Colonic mucosa (tissue), 4 donors: ENCODE data around the gene ATP8A1. TPM values are rescaled to one million over a fixed set of nuclear protein-coding genes. Genes with fewer than 3 reads are reported as not detected.

Experiments
- DNase-seq: peaks from one replicate; pipeline ENCODE4 v3.0.0-alpha.2; 2020
- H3K27ac ChIP-seq: fragments of 200-600 bp; one replicate; pipeline ENCODE4 v1.8.0; 2021
- H3K27me3 ChIP-seq: fragments of 200-600 bp; one replicate; pipeline ENCODE4 v1.8.0; 2021
- H3K36me3 ChIP-seq: fragments of 200-600 bp; one replicate; pipeline ENCODE4 v1.8.0; 2021
- H3K4me1 ChIP-seq: fragments of 200-600 bp; one replicate; pipeline ENCODE4 v1.8.0; 2021; ENCODE audit warnings: mild to moderate bottlenecking
- H3K4me3 ChIP-seq: fragments of 200-600 bp; one replicate; pipeline ENCODE4 v1.8.0; 2021
- H3K9ac ChIP-seq, 2 donors: one replicate each; pipeline ENCODE4 v1.7.0; 2013; ENCODE audit warnings: control low read depth in 2 of 2, low read depth in 2 of 2, low read length in 2 of 2
- H3K9me3 ChIP-seq: fragments of 200-600 bp; one replicate; pipeline ENCODE4 v1.8.0; 2021
- intact Hi-C: fragments of 100-400 bp; cut with DNase I; formaldehyde crosslinking; loops from one replicate; pipeline ENCODE4 v1.14.1; 2022
- total RNA-seq, 2 donors: library from RNA; stranded (reverse); fragmentation: NEBNext Ultra II Directional in 1 of 2; extraction: Animal tissue kit (Norgen Biotek cat#: 25700) in 1 of 2; gene quantifications; one replicate each; pipeline ENCODE4 v1.2.1, GENCODE V29; 2021
- TF ChIP-seq, protein P1 (sequence below): fragments of 200-600 bp; IDR thresholded peaks from one replicate; pipeline ENCODE4 v1.8.0; 2022; ENCODE audit warnings: antibody characterized with exemption, mild to moderate bottlenecking
- donor health status: healthy.
- donor health status: DM: no; HTN: no; CAD: no.
- donor health status: DM: no; HTN: no; CAD: no.

ATP8A1 gene
- total RNA-seq, 2 donors from 2014 or later: 19.1 to 34.0 TPM

DNA sequence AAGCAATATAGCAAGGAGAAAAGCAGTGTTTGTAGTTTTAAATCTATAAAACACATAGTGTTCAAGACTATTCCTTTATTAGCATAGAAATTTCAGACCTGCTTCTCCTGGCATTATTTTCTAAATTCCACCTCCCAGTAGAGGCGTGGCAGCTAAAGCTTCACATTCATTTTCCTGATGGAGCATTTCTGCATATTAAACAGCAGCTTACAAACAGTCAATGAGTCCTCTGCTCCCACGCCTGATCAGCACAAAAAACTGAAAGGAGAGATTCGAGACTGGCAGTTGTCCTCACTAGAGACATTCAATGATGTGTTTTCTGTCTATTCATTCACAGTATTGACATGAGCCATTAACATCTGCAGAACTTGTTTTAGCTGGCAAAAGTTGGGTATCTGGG, 198.2 kb downstream of the ATP8A1 start:
- H3K4me1 ChIP-seq: no peaks in the 10 kb centered on the region
- no peaks in the 10 kb centered on the region for H3K27me3 ChIP-seq
- H3K9me3 ChIP-seq: no peaks in the 10 kb centered on the region
- H3K27ac ChIP-seq: no peak overlapping the region
- intact Hi-C loops: no loop called here
- DNase-seq: no peak
- TF ChIP-seq, protein P1, sequence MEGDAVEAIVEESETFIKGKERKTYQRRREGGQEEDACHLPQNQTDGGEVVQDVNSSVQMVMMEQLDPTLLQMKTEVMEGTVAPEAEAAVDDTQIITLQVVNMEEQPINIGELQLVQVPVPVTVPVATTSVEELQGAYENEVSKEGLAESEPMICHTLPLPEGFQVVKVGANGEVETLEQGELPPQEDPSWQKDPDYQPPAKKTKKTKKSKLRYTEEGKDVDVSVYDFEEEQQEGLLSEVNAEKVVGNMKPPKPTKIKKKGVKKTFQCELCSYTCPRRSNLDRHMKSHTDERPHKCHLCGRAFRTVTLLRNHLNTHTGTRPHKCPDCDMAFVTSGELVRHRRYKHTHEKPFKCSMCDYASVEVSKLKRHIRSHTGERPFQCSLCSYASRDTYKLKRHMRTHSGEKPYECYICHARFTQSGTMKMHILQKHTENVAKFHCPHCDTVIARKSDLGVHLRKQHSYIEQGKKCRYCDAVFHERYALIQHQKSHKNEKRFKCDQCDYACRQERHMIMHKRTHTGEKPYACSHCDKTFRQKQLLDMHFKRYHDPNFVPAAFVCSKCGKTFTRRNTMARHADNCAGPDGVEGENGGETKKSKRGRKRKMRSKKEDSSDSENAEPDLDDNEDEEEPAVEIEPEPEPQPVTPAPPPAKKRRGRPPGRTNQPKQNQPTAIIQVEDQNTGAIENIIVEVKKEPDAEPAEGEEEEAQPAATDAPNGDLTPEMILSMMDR: no peak
- H3K4me3 ChIP-seq: no peak overlapping the region
- H3K36me3 ChIP-seq: no peaks in the 10 kb centered on the region
- no peak overlapping the region for H3K9ac ChIP-seq

DNA sequence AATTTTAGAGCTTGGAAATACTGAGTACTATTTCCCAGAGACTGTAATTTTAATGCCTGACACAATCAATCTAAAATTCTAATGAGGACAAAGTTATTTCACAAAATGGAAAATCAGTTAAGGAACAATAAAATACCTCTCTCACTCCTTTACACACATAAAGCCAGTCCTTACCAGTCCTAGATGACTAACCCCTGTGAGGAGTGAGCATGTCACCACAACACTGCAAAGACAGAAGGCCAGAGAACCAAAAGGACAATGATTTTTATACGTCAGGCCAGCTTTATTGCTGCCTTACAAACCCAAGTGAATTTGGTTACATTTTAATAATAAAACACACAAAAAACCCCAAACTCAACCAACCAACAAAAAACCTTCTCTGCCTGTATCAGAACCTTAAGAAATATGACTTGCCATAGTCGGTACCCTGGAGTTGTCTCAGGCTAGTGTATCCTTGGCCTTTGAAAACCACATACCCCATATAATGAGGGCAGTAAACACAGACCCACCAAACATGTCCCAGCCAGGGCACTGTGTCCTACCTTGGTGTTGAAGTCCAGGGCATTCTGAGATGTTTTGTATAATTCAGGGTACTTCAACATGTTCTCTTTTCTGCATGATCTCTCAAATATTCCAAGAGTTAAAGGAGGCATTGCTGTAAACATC, 202.0 kb downstream of the ATP8A1 start:
- TF ChIP-seq, protein P1: no peak
- no peak overlapping the region for H3K27ac ChIP-seq
- DNase-seq: no peak
- H3K36me3 ChIP-seq: no peaks in the 10 kb centered on the region
- intact Hi-C loops: no loop called here
- H3K9ac ChIP-seq: no peak overlapping the region
- H3K27me3 ChIP-seq: no peaks in the 10 kb centered on the region
- no peak overlapping the region for H3K4me3 ChIP-seq
- no peaks in the 10 kb centered on the region for H3K4me1 ChIP-seq
- no peaks in the 10 kb centered on the region for H3K9me3 ChIP-seq

DNA sequence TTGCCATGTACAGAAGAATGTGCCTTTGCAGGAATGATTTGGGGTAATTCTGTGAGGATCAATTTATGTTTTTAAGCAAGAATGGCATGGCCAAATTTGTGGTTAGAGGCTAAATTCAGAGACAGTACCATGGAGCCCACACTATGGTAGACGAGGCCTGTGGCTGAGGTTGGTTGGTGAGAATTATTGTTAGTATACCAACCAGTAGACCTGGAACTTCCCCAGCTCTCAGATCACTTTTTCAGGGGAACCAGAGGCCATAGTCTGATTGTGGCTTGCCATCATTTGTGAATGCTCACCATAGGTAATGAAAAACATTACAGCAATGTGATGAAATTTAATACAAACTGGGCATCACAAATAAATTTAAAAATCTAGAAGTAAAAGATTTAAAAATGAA, 203.3 kb downstream of the ATP8A1 start:
- Histone ChIP-seq H3K36me3 (no peaks in the 10 kb centered on the region), H3K9me3 (no peaks in the 10 kb centered on the region), H3K4me1 (no peaks in the 10 kb centered on the region), H3K9ac (no peak overlapping the region), H3K4me3 (no peak overlapping the region), H3K27me3 (no peaks in the 10 kb centered on the region), H3K27ac (no peak overlapping the region)
- DNase-seq: no peak
- TF ChIP-seq, protein P1: no peak
- intact Hi-C loops: no loop called here

DNA sequence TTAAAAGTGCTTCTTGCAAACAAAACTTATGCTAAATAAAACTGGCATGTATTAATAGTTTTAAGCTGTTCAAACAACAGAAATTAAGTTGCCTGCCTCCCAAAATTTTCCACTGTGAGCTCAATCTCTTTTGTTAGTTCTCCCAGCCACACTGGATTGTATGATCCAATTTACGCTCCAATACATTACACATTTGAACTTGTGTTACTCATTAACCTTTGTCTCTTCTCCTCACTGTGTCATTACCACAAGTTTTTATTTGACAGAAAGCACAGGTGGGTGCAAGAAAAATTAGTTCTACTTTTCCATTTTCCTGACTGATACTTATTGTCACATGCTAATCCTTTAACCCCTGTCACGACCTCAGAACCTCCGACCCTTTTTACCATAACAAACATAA, 204.1 kb downstream of the ATP8A1 start:
- no peak for DNase-seq
- TF ChIP-seq, protein P1: no peak
- Histone ChIP-seq H3K27ac (no peak overlapping the region), H3K27me3 (no peaks in the 10 kb centered on the region), H3K4me1 (no peaks in the 10 kb centered on the region), H3K9me3 (no peaks in the 10 kb centered on the region), H3K9ac (no peak overlapping the region), H3K4me3 (no peak overlapping the region), H3K36me3 (no peaks in the 10 kb centered on the region)
- intact Hi-C loops: no loop called here

DNA sequence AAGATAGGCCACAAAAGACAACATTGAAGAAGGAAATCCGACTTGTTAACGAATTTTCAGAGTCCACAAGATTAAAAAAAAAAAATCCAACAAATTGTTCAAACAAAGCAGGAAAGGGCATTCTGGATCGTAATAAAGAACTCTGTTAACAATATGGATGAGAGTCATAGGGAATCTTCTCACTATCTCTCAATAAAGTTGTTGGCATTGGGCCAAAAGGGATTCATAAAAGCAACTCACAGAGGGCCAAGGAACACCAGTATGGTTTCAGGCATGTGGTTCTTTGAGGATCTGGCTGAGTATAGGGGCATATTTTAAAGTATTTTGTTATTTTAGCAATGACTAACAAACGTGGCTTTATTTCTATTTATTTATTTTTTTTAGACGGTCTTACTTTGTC, 210.1 kb downstream of the ATP8A1 start:
- no peak for DNase-seq
- H3K27ac ChIP-seq: no peak overlapping the region
- no peak overlapping the region for H3K4me3 ChIP-seq
- H3K9ac ChIP-seq: no peak overlapping the region
- intact Hi-C loops: no loop called here
- TF ChIP-seq, protein P1: no peak
- no peaks in the 10 kb centered on the region for H3K36me3 ChIP-seq
- no peaks in the 10 kb centered on the region for H3K9me3 ChIP-seq
- no peaks in the 10 kb centered on the region for H3K27me3 ChIP-seq
- H3K4me1 ChIP-seq: no peaks in the 10 kb centered on the region
